Motor neuron (in vitro differentiated cells): Measurements from ENCODE around the gene FCSK. TPM values are rescaled to one million over a fixed set of nuclear protein-coding genes. Genes with fewer than 3 reads are reported as not detected.
A peak's percentile ranks its signal among the peaks of the same experiment; 100 is the strongest.
"Not testable (repeated sequence)": the region's sequence is repeated elsewhere in the genome, so short reads cannot be mapped to it uniquely, and the experiment has no call there.

Experiments
- ATAC-seq, 8 experiments: fragments of 200-7000 bp; cut with Tn5 transposase; replicated peaks in 6 of 8; 2 replicates each; pipeline ENCODE4 v1.8.0; 2021; ENCODE audit warnings: mild to moderate bottlenecking in 8 of 8, moderate library complexity in 8 of 8
- H3K27ac ChIP-seq, 2 donors: fragments of 250-450 bp; sonication (Bioruptor Pico); 2 replicates each; pipeline ENCODE4 v1.9.0; 2021; ENCODE audit warnings: antibody characterized with exemption in 2 of 2, mild to moderate bottlenecking in 2 of 2, moderate library complexity in 1 of 2
- H3K4me1 ChIP-seq, 2 donors: fragments of 250-450 bp; sonication (Bioruptor Pico); replicated peaks in 1 of 2; 2 replicates each; pipeline ENCODE4 v1.6.1; 2021; ENCODE audit warnings: antibody characterized with exemption in 2 of 2, mild to moderate bottlenecking in 2 of 2, moderate library complexity in 1 of 2
- H3K4me3 ChIP-seq, 5 donors: fragments of 250-450 bp; sonication (Bioruptor Pico); 2 replicates each; pipeline ENCODE4 v1.9.0; 2021; ENCODE audit warnings: antibody characterized with exemption in 5 of 5, mild to moderate bottlenecking in 5 of 5, moderate library complexity in 4 of 5
- WGBS, 10 experiments: fragments of 450-650 bp; shearing (Covaris generic); methylation state at CpG; one replicate each; pipeline ENCODE4 v1.0.0; 2022; 5-methylcytosine and 5-hydroxymethylcytosine counted together
- in situ Hi-C, 9 experiments: fragments of 400-800 bp; cut with MboI; loops; one replicate each; pipeline ENCODE4 v1.15.0; 2021; ENCODE audit warnings: low sequenced_read_pairs in 9 of 9, low pct_unique_long_range_greater_than_20kb in 2 of 9; ENCODE audit not compliant: unreplicated experiment in 9 of 9
- total RNA-seq, 8 experiments: library from RNA; unstranded; fragments of 300-600 nt; gene quantifications; 2 replicates each; pipeline versions ENCODE4 v1.2.3 to v1.2.4, GENCODE V29; 2022

The FCSK gene
- total RNA-seq, 8 experiments from 2014 or later: 4.4 to 18.2 (median 7.6) TPM

DNA sequence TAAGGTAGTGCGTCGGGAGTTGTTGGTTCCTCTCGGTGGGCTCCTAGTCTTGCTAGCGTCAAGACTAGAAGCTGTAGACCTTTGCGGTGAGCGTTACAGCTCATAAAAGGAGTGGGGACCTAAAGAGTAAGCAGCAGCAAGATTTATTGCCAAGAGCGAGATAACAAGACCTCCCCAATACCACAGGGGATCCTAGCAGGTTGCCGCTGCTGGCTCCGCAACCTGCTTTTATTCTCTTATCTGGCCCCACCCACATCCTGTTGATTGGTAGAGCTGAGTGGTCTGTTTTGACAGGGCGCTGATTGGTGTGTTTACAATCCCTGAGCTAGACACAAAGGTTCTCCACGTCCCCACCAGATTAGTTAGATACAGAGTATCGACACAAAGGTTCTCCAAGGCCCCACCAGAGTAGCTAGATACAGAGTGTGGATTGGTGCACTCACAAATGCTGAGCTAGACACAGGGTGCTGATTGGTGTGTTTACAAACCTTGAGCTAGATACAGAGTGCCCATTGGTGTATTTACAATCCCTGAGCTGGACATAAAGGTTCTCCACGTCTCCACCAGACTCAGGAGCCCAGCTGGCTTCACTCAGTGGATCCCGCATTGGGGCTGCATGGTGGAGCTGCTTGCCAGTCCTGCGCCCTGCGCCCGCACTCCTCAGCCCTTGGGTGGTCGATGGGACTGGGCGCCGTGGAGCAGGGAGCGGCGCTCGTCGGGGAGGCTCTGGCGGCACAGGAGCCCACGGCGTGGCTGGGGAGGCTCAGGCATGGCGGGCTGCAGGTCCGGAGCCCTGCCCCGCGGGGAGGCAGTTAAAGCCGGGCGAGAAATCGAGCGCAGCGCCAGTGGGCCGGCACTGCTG lies 4.0 kb upstream of the FCSK start:
- in situ Hi-C loops, H3K27ac ChIP-seq, H3K4me1 ChIP-seq, ATAC-seq, H3K4me3 ChIP-seq: not testable (repeated sequence)
- 80 to 100% (median 100%) methylated on average over 1 to 7 of the region's 37 CpGs; no CpG with 5 or more reads in 3 of the 10 experiments for WGBS, 10 experiments

DNA sequence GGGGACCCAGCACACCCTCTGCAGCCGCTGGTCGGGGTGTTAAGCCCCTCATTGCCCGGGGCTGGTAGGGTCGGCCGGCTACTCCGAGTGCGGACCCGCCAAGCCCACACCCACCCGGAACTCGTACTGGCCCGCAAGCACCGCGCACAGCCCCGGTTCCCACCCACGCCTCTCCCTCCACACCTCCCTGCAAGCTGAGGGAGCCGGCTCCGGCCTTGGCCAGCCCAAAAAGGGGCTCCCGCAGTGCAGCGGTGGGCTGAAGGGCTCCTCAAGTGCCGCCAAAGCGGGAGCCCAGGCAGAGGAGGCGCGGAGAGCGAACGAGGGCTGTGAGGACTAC lies 3.4 kb upstream of the FCSK start:
- H3K27ac ChIP-seq, in situ Hi-C loops, H3K4me3 ChIP-seq, H3K4me1 ChIP-seq, ATAC-seq: not testable (repeated sequence)
- WGBS, 10 experiments: 47% methylated on average over 6 of the region's 25 CpGs; no CpG with 5 or more reads in 9 of the 10 experiments

DNA sequence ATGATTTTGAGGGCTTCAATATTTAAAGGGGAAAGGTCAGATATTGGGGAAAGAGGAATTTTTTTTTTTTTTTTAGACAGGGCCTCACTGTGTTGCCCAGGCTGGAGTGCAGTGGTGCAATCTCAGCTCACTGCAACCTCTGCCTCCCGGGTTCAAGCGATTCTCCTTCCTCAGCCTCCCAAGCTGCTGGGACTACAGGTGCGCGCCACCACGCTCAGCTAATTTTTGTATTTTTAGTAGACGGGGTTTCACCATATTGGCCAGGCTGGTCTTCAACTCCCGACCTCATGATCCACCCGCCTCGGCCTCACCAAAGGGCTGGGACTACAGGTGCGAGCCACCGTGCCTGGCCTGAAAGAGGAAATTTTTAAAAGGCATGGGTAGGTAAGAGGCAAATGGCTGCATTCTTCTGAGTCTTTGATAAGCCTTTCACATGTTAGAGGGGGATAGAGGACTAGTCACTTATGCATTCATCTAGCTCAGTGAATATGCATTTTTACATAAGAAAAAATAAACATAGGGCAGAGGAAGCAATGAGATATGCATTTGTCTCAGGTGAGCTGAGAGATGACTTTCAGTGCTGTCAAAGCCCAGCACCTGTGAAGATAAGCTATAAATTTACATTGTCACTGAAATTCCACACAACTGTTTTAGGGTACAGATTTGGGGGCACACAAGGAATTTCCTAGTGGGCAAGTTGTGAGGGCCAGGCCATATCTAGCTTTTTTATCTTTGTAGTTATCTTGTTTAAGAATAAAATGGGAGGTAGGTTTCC lies 1.1 kb upstream of the FCSK start:
- in situ Hi-C loops: no loop called here
- 87 to 100% (median 96%) methylated on average over 1 to 8 of the region's 11 CpGs; no CpG with 5 or more reads in 4 of the 10 experiments for WGBS, 10 experiments
- ATAC-seq: no peak
- H3K4me3 ChIP-seq: peak overlapping the region; percentile 87 to 100 (median 92)
- H3K27ac ChIP-seq: no peak overlapping the region
- peaks cover 5 to 6% of the 10 kb centered on the region in 2 donors for H3K4me1 ChIP-seq

DNA sequence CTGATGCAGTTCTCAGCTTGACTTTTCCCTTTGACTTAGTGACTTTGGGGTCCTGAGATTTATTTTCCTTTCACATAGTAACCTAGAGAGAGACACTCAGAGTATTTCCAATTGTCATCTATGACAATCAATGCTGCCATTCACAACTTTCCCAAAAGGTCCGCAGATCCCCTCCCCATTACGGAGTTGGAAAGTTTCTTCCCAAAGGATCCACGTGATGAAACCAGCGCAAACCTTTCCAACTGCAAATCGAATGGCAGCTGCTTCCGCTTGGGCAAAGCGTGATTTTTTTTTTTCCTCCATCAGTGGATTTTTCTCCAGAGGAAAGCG lies 538 bp upstream of the FCSK start:
- WGBS, 10 experiments: 0 to 3% (median 0%) methylated on average over 2 to 8 of the region's 8 CpGs; no CpG with 5 or more reads in 2 of the 10 experiments
- ATAC-seq: peak; percentile 13 to 51 (median 24)
- Histone ChIP-seq H3K4me3 (peak overlapping the region; percentile 87 to 100 (median 92)), H3K27ac (peak overlapping the region; percentile 100), H3K4me1 (peaks cover 5 to 6% of the 10 kb centered on the region in 2 donors)
- in situ Hi-C loops: no loop called here

DNA sequence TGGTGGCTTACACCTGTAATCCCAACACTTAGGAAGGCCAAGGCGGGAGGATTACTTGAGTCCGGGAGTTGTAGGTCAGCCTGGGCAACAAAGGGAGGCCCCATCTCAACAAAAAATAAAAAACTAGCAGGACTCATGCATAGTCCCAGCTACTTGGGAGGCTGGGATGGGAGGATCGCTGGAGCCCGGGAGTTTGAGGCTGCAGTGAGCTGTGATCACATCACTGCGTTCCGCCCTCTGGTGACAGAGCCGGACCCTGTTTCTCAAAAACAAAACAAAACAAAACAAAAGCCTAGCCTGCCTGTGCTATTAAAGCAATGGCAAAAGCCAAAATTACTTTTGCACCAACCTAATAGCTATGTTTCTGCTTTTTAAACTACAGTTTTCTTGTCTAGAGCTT lies 1.5 kb downstream of the FCSK start:
- in situ Hi-C loops: no loop called here
- peaks cover 5 to 6% of the 10 kb centered on the region in 2 donors for H3K4me1 ChIP-seq
- H3K27ac ChIP-seq: no peak overlapping the region
- no peak for ATAC-seq
- H3K4me3 ChIP-seq: no peak overlapping the region
- WGBS, 10 experiments: 17 to 88% (median 75%) methylated on average over 2 to 7 of the region's 7 CpGs; no CpG with 5 or more reads in 4 of the 10 experiments

DNA sequence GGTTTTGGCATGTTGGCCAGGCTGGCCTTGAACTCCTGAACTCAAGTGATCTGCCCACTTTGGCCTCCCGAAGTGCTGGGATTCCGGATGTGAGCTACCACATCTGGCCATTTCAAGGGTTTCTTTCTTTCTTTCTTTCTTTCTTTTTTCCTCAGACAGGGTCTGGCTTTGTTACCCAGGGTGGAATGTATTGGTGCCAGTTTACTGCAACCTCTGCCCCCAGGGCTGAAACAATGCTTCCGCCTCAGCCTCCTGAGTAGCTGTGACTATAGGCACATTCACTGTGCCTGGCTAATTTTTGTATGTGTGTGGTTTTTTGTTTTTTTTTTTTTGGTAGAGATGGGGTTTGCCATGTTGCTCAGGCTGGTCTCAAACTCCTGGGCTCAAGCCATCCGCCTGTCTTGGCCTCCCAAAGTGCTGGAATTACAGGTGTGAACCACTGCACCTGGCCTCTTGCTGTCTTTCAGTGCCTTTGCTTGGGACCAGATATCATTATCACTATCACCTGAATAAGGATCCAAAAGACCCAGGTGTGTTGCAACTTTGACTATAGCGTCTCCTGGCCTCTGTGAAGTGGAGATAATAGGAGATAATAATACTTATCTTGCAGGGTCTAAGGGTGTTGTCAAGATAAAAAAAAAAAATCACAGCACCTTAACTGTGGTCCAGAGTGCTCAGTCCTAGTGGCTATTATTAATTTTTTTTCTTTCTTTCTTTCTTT lies 3.2 kb downstream of the FCSK start:
- Histone ChIP-seq H3K4me1 (peaks cover 5 to 6% of the 10 kb centered on the region in 2 donors), H3K27ac (no peak overlapping the region), H3K4me3 (no peak overlapping the region)
- in situ Hi-C loops: no loop called here
- WGBS, 10 experiments: 76 to 100% (median 90%) methylated on average over 1 to 4 of the region's 5 CpGs; no CpG with 5 or more reads in 2 of the 10 experiments
- ATAC-seq: no peak

DNA sequence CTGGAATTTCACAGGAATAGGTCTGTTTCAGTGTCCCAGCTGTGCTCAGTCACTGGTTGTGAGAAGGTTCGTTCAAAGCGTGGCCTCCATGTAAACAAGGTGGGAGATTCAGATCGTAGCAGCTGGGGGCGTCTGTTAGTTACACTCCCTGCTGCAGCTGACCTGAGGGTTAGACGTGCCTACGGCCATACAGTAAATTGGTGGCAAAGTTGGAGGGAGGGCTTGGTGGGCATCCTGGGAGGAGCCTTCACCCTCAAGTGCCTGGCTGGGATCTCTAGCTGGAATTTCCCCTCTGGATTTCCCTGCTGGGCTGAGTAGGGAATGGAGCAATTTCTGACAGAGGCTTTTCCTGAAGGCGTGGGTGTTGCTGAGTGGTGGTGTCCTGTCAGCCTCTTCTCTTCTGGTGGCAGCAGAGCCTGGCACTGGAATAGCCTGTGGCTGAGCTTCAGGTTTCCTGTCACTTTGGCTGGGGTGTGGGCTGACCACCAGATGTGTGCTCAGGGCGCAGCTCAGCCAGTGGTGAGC lies 6.4 kb downstream of the FCSK start:
- Histone ChIP-seq H3K4me3 (no peak overlapping the region), H3K27ac (no peak overlapping the region), H3K4me1 (no peaks in the 10 kb centered on the region)
- in situ Hi-C loops: no loop called here
- peak in 3 of 8 experiments; percentile 19 to 69 (median 43) for ATAC-seq
- 26 to 80% (median 68%) methylated on average over 1 to 4 of the region's 8 CpGs; no CpG with 5 or more reads in 5 of the 10 experiments for WGBS, 10 experiments

DNA sequence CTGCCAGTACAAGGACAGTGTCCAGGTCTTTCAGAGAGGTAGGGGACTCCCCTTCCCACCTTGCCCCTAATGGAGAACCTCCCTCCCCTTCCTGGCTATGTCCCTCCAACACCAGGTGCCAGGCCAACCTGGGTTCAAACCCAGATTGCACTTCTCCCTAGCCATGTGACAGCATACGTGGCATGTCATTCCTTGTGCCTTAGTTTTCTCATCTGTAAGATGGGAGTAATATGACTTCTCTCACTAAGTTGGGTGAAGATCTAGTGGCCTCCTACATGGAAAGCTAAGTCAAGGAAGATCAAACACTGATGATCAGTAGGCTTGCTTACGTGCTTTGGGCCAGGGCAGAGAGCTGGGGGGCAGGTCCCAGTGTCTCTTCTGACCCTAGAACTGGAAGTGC lies 8.8 kb downstream of the FCSK start:
- no peak overlapping the region for H3K4me3 ChIP-seq
- ATAC-seq: no peak
- WGBS, 10 experiments: 100% methylated on average over 1 of the region's 2 CpGs; no CpG with 5 or more reads in 7 of the 10 experiments
- no peak overlapping the region for H3K27ac ChIP-seq
- H3K4me1 ChIP-seq: no peaks in the 10 kb centered on the region
- in situ Hi-C loops: no loop called here

DNA sequence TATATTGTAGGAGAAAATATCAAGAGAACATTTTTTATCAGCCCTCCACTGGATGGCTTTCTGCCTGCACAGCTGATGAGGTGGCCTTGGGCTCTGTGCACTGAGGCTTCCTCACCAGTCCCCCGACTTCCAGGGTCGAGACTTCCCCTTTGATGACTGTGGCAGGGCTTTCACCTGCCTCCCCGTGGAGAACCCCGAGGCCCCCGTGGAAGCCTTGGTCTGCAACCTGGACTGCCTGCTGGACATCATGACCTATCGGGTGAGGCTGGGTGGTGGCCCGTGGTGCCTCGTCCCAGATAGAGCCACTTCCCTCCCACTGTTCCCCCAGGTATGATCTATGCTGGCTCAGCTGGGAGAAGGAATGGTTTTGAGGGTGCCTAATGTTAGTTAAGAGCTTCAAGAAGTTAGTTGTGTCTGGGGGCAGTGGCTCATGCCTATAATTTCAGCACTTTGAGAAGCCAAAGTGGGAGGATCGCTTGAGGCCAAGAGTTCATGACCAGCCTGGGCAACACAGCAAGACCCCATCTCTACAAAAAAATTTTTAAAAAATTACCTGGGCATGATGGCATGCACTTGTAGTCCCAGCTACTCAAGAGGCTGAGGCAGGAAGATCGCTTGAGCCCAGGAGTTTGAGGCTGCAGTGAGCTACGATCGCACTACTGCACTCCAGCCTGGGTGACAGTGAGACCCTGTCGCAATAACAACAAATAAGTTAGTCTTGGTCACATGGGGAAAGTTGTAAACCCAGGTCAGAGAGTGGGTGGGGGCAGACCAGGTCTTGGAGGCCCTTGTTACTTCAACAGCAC lies 11.8 kb downstream of the FCSK start:
- in situ Hi-C loops: no loop called here
- H3K4me1 ChIP-seq: no peaks in the 10 kb centered on the region
- no peak overlapping the region for H3K27ac ChIP-seq
- no peak for ATAC-seq
- WGBS, 10 experiments: 60 to 96% (median 87%) methylated on average over 1 to 10 of the region's 13 CpGs; no CpG with 5 or more reads in 2 of the 10 experiments
- no peak overlapping the region for H3K4me3 ChIP-seq

DNA sequence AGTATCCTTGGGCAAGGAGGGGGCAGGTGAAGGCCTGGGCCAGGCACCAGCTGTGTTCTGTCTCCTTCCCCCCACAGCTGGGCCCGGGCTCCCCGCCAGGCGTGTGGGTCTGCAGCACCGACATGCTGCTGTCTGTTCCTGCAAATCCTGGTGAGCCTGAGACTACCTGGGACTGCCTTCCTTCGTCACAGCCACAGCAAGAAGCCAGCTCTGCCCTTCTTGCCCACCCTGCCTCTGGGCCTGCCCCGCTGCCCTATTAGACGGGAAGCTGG lies 12.3 kb downstream of the FCSK start:
- in situ Hi-C loops: no loop called here
- WGBS, 10 experiments: 81 to 100% (median 100%) methylated on average over 1 to 5 of the region's 7 CpGs; no CpG with 5 or more reads in 7 of the 10 experiments
- ATAC-seq: no peak

DNA sequence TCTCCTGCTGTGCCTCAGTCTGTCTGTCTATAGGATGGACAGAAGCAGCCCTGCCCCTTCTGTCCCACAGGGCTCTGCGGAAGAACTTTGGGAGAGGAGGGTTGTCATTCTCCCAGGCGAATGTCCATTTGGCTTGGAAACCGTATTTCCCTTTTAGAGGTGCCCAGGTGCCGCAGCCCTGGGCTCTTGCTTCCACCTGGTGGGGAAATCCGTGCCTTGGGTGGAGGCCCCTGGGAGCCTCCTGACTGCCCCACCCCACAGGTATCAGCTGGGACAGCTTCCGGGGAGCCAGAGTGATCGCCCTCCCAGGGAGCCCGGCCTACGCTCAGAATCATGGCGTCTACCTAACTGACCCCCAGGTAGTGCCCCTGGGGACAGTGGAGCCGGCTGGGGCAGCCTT lies 12.7 kb downstream of the FCSK start:
- H3K27ac ChIP-seq: no peak overlapping the region
- no peak for ATAC-seq
- in situ Hi-C loops: no loop called here
- no peak overlapping the region for H3K4me3 ChIP-seq
- 95 to 100% (median 100%) methylated on average over 1 to 3 of the region's 11 CpGs; no CpG with 5 or more reads in 7 of the 10 experiments for WGBS, 10 experiments
- no peaks in the 10 kb centered on the region for H3K4me1 ChIP-seq

More for the DNA sequence above, 12.3 kb downstream of the FCSK start:
- Histone ChIP-seq H3K4me3 (no peak overlapping the region), H3K4me1 (no peaks in the 10 kb centered on the region), H3K27ac (no peak overlapping the region)

DNA sequence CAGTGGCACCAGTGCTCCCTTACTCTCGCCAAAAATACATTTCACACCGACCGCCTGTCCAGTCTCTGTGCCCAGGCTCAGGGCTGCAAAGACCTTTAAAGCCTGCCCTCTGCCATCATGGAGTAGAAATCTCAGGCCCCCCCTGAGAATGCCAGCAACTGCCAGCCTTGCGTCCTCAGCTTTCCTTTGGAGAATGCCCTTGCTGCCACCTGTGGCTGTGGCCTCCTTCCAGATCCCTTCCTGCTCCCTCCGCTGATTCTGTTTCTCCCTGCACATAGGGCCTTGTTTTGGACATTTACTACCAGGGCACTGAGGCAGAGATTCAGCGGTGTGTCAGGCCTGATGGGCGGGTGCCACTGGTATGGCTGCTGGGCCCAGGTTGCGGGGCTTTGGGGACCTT lies 13.2 kb downstream of the FCSK start:
- no peak for ATAC-seq
- 82 to 100% (median 96%) methylated on average over 2 to 5 of the region's 8 CpGs; no CpG with 5 or more reads in 5 of the 10 experiments for WGBS, 10 experiments
- in situ Hi-C loops: no loop called here
- Histone ChIP-seq H3K4me1 (no peaks in the 10 kb centered on the region), H3K4me3 (no peak overlapping the region), H3K27ac (no peak overlapping the region)
